ENCODE measurements around the gene AGK.

DNA sequence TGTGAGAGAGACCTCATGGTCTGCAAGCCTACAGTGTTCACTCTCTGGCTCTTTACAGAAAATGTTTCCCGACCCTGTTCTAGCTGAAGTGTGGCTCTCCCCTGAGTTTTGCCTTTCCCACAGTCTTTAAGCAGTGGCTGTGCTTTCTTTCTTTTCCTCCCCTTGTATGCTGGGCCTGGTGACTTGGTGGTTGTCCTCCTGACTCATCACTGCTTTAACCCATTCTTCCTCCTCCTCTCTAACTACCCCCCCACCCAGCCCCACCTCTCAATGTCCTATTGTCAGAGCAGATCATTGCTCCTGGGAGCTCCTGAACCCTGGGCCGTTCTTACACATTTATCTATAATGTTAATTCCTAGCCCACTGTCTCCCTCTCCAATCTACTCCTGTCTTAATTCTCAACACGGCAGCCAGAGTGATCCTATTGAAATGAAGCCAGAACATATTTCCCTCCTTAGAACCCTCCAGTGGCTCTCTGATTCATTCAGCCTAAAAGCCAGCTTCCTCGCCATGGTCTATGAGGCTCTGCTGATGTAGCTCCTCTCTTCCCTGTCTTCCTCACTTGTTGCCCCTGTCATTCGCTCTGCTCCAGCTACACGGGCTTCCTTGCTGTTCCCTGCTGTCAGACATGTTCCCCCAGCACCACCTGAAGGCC lies 95.7 kb downstream of the AGK start:
- TF ChIP-seq, protein P1, sequence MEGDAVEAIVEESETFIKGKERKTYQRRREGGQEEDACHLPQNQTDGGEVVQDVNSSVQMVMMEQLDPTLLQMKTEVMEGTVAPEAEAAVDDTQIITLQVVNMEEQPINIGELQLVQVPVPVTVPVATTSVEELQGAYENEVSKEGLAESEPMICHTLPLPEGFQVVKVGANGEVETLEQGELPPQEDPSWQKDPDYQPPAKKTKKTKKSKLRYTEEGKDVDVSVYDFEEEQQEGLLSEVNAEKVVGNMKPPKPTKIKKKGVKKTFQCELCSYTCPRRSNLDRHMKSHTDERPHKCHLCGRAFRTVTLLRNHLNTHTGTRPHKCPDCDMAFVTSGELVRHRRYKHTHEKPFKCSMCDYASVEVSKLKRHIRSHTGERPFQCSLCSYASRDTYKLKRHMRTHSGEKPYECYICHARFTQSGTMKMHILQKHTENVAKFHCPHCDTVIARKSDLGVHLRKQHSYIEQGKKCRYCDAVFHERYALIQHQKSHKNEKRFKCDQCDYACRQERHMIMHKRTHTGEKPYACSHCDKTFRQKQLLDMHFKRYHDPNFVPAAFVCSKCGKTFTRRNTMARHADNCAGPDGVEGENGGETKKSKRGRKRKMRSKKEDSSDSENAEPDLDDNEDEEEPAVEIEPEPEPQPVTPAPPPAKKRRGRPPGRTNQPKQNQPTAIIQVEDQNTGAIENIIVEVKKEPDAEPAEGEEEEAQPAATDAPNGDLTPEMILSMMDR (IDR thresholded peaks at IDR 0.05): no peak
- TF ChIP-seq POLR2AphosphoS5 (IDR thresholded peaks at IDR 0.05) (no peak), EP300 (IDR thresholded peaks at IDR 0.05) (no peak)
